GM21723 (cell line): ENCODE results near the gene RAB38.
A peak's percentile ranks its signal among the peaks of the same experiment; 100 is the strongest.

Source experiments
- ATAC-seq: cut with Tn5 transposase; IDR thresholded peaks from one replicate; pipeline ENCODE4 v1.9.1; 2021; ENCODE audit warnings: mild to moderate bottlenecking, moderate library complexity; ENCODE audit not compliant: unreplicated experiment

The RAB38 gene

DNA sequence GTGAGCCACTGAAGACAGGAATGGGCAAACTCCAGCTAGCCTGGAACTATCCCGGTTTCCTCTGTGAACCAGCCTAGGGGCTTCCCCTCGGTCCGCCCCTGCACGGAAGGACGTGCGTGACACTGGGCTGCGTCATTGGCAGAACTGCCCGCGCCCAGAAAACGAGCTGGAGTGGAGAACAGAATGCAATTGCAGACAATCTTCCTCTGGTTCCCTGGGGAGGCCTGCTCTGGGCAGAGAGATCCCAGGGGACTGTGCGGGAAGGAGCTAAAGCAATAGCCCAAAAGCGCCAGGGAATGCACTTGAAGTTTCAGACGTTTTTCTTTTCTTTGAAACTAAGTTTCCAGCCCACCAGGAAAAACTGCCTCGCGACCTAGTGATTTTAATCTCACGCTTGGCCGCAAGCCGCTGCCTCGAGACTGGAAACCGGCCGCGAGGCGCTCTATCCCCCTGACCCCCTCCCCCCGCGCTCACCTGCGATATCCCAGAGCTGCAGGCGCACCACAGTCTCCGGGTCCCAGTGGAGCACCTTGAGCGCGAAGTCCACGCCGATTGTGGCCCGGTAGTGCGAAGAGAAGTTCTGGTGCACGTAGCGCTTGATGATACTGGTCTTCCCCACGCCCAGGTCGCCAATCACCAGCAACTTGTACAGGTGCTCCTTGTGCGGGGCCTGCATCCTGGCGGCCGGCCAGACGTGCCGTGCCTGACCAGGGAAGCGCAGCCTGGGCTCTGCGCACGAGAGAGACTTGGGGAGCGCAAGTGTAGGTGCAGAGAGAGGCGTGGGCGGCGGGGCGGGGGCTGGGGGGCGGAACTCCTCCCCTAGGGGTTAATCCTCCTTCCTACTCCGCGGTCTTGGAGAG lies at the start of gene RAB38:
RAB38 (minus strand) TSS at position 735 of the 860 bp plus-strand sequence; CDS start at position 676, 59 bp downstream.
- ATAC-seq, result no peak

DNA sequence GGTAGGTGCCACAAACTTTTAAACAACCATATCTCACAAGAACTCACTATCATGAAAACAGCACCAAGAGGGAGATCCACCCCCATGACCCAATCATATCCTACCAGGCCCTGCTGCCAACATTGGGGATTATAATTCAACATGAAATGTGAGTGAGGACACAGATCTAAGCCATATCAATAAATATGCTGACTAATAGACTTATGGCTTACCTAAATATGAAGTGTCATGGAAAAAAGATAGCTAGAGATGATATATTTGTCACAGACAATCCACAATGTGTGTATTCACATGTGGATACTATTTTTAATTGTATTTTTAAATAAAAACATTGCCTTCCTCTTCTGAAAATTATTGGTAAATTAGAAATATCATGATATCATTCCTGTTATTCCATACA lies 38.2 kb upstream of the RAB38 start:
- ATAC-seq, result no peak

GRCh38 chr11:88212300-88212699 lies 37.1 kb upstream of the RAB38 start:
- no peak for ATAC-seq

DNA sequence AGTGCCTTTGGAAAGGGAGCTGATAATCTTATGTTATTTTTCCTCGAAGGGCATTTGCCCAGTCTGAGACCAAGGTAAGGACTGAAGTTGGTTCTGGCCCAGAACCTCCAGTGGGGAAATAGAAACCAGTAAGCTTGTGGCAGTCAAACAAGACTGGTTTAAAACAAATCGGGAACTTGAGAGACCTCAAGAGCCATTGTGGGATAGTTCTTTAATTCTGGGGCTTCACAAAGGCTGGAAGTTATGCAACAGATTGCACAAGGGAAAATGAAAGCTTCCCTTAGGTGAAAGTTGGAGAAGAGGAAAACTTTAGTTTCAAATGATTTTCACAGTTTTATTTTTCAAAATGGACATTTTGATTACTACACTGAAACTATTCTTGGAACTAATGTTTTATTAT lies 33.5 kb upstream of the RAB38 start:
- no peak for ATAC-seq

- peak; percentile 45 for ATAC-seq
Measured at GRCh38 chr11:88206751-88207150, 31.5 kb upstream of the RAB38 start.

GRCh38 chr11:88204353-88204752 lies 29.1 kb upstream of the RAB38 start:
- no peak for ATAC-seq

DNA sequence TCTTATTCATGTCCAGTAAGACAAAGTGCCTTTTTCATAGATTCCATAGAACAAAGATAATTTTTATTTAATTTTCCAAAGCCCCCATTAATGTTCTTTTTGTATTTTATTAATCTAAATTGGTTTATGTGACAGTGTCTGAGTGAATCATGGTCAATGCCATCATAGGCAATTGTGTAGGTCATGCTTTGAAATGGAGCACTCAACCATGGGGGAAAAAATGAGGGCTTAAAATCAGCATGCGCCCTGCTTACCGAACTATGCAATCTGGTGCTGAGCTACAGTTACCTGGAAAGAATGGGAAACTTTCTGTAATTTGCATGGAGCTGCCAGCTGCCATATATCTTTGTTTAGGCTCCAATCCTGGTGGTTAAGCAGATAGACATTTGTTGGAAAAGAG lies 28.4 kb upstream of the RAB38 start:
- no peak for ATAC-seq

GRCh38 chr11:88202498-88202897 lies 27.3 kb upstream of the RAB38 start:
- no peak for ATAC-seq

- no peak for ATAC-seq
Measured at GRCh38 chr11:88196393-88196792, 21.1 kb upstream of the RAB38 start.

- no peak for ATAC-seq
Measured at GRCh38 chr11:88195908-88196307, 20.7 kb upstream of the RAB38 start.

GRCh38 chr11:88194990-88195389 lies 19.7 kb upstream of the RAB38 start:
- ATAC-seq, result peak; percentile 92

DNA sequence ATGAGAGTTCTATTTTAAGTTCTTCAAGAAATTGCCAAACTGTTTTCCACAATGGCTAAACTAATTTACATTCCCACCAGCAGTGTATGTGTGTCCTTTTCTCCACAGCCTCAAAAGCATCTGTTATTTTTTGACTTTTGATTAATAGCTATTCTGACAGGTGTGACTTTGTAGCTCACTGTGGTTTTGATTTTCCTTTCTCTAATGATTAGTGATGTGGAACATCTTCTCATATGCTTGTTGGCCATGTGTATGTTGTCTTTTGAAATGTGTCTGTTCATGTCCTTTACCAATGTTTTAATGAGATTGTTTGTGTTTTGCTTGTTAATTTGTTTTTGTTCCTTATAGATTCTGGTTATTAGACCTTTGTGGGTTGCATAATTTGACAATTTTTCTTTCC lies 18.0 kb upstream of the RAB38 start:
- ATAC-seq, result no peak

GRCh38 chr11:88188932-88189253 lies 13.7 kb upstream of the RAB38 start:
- no peak for ATAC-seq

DNA sequence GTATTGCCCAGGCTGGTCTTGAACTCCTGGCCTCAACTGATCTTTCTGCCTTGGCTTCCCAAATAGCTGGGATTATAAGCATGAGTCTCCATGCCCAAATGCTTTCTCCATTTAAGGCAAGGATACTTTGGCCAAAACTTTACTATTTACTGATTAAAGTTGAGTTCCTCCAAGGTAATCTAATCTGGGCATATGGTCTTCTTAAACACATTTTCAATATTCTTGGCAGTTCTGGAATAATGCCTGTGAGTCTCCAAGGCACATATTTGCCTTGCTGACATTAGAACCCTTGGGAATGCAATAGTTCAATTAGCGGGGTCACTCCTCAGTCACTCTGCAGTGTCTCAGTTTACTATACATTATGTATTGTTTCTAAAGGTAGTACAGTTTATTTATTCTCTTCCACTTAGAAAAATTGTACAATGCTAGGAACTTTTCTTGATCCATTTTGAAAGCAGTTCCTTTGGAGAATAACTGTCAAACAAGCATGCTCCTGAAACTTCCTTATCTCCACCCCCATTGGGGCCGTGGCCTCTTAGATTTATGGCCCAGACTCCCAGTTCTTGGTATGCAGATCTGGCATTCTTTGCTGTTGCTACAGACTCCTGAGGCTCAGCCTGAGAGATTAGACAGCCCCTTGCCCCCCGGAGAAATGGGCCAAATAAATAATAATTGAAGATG lies 13.1 kb upstream of the RAB38 start:
- no peak for ATAC-seq

GRCh38 chr11:88183233-88183632 lies 8.0 kb upstream of the RAB38 start:
- ATAC-seq, result no peak

GRCh38 chr11:88181776-88182175 lies 6.5 kb upstream of the RAB38 start:
- ATAC-seq, result no peak

DNA sequence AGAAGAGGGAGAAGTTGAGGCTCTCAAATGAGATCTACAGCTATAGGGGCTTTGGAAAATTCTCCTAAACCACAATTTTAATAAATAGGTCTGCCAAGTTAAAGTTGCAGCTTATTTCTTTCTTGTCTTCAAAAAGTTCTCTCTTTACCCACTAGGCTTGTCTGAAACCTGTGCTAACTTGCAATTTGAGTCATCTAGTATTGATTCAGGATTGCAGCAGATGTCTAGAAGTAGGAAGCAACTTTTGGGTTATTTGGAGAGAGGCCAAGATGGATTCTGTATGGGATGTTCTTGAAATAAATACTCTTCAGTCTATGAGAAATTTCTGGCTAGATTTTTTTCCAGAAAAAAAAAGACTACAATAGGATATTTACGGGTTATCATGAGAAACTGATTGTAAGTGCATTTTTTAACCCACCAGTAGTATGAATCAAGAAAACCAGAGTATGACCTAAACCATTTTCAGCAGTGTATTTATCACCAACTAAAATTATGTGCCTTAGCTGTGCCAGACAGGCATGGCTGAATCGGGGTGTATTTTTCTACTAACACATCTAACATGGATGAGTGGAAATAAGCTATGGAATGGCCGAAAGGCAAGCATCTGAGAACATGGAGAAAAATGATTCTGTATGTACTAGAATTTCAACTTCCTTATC lies 4.9 kb upstream of the RAB38 start:
- peak; percentile 58 for ATAC-seq

DNA sequence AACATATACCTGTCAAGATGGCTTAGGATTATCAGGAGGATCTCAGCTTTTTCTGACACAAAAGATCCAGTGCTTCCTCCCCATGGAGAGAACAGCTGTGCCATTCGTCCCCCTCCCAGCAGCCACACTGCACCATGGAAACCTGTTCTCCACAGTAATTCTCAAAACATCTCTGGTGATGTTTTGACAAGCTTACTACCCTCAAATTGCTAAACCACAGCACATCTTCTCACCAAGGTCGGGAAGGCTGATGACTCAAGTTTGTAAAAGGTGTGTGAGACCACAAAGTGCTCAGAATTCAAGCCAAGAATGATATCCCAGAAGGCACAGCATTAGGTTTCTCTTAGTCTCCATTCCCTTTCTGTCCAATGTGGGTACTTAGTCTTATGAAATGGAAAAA lies 3.9 kb upstream of the RAB38 start:
- ATAC-seq, result peak; percentile 53

DNA sequence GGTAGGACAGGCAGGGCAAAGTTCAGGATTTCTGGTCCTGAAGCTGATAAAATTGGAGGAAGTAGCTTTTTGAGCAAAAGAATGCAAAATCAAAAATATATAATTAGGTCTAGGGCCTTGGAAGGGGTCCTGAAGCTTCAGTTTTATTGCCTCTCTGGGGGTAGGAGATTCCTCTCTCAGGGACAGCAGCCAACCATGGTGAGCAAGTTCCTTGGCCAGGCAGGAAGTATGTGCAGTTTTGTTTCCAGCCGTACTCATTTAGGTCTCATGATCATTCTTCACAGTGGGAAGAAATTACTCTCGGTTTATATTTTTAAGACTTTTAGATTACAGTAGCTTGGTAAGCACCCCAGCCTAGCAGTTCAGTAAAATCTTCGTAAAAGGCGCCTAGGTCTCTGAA lies 2.9 kb upstream of the RAB38 start:
- ATAC-seq, result no peak

DNA sequence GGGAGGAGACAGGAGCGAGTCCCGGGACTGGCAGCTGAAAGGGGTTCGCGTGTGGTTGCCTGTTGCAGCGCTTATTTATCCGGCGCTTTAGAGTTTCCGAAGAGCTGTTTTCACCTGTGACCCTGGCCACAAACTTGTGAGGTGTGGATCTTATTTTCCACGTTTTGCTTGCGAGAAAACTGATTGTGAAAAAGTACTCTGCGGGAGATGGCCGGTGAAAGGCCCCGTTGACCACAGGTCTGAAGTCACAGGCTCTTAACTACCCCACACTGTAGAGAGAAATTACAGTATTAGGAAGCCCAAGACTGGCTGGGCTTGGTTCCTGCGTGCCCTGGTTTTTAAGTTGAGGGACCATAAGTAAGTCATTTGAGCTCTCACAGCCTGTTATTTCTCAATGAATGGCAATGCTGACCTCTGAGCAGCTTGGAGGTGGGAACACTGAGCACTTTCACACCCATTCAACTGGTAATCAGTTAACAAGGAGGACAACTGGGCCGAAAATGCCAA lies 379 bp upstream of the RAB38 start:
- ATAC-seq, result no peak

GRCh38 chr11:88173956-88174355 lies 1.3 kb downstream of the RAB38 start:
- no peak for ATAC-seq

GRCh38 chr11:88171982-88172381 lies 3.3 kb downstream of the RAB38 start:
- ATAC-seq, result no peak
